G401.6 (cell line): Measurements from ENCODE around the gene TF.
"Not testable (repeated sequence)": the region's sequence is repeated elsewhere in the genome, so short reads cannot be mapped to it uniquely, and the experiment has no call there.

Source experiments
- FAIRE-seq: peaks from 2 replicates; lab custom pipeline; 2012; peaks lifted over from hg19 to GRCh38; lab: Jason Lieb, UNC

TF gene

DNA sequence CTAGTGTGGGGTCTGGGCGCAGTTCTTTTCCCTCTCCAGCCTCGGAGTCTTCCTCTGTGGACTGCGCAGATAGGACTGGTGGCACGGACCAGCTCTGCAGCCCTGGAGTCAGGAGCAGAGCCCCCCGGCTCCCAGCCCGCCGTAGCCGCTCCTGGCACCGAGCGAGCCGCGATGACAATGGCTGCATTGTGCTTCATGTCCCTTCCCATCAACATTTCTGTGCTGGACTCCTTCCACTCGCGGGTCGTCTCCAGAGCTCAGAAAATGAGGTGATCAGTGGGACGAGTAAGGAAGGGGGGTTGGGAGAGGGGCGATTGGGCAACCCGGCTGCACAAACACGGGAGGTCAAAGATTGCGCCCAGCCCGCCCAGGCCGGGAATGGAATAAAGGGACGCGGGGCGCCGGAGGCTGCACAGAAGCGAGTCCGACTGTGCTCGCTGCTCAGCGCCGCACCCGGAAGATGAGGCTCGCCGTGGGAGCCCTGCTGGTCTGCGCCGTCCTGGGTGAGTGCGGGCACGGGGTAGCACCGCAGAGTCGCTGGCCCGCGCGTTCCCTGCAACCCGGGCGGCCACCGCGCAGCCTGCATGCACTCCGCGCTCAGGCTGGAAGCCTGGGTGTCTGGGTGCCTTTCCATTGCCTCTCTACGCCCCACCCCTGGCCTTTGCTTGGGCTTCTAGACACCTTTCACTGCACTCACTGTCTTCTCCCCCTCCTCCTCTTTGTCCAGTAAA, at the start of gene TF:
Gene TF (plus strand): TSS at position 413 of the 731 bp plus-strand sequence. CDS start 48 bp downstream, at position 461.
- FAIRE-seq = no peak

DNA sequence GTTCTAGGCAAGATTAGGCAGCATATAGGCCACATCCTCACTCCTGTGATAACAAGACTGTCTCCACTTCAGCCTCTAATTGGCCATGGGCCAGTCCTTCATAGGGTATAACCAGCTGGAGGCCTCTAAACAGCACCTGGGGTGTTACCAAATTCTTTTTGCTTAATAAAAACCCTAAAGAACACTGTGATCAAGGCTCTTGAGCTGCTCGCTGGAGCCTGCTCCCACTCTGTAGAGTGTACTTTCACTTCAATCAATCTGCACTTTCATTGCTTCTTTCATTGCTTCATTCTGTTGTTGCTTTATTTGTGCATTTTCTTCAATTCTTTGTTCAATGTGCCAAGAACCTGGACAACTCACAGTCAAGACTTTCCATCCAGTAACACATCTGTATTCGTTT, 48.2 kb upstream of the TF start:
- FAIRE-seq = no peak

DNA sequence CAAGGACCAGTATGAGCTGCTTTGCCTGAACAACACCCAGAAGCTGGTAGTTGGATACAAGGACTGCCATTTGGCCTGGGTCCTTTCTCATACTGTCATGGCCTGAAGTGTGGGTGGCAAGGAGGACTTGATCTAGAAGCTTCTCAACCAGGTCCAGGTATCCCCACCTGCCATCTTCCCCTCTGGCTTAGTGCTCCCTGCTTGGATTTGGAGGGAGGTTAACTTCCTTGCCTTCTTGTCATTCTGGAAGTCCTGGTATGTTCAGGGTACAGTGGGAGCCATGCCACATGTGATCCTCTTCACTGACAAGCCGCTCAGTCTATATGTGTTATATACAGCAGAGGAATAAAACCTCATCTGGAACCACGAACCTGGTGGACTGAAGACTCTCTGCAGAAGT, 46.7 kb upstream of the TF start:
- FAIRE-seq = no peak

DNA sequence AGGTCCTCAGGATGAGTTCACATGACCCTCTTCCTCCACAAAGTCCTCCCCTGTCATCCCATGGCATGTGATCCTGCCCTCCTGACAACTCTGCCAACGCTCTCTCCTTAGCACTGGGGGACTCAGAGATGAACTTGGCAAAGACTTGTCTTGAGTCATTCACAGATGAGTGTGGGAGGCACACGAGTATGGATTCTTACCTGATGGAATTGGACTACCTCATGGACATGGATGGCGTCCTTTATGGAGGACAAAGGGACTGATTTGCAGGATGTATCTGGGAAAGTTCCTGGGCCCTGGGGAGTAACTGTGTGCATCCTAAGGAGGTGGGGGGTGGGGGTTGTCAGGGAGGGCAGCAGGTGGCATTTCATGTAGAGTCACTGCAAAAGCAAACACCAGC, 46.3 kb upstream of the TF start:
- FAIRE-seq = no peak

DNA sequence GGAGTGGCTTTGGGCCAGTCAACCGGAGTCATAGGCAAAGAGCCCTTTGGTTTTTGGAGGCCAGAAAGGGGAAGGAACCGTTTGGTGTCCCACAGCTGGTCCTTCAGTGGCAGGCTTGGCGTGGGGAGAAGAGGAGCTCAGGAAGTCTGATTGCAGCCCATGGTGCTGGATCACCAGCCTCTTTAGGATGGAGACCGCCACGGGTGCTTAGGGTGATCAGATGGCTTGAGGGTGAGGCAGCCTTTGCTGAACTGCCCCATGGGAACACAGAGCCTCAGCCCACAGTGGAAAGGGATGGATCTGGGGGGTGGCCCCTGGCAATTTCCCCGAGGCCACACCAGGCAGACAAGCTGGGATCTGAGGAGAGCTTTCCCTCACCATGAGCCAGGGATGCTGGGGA, 45.8 kb upstream of the TF start:
- no peak for FAIRE-seq

DNA sequence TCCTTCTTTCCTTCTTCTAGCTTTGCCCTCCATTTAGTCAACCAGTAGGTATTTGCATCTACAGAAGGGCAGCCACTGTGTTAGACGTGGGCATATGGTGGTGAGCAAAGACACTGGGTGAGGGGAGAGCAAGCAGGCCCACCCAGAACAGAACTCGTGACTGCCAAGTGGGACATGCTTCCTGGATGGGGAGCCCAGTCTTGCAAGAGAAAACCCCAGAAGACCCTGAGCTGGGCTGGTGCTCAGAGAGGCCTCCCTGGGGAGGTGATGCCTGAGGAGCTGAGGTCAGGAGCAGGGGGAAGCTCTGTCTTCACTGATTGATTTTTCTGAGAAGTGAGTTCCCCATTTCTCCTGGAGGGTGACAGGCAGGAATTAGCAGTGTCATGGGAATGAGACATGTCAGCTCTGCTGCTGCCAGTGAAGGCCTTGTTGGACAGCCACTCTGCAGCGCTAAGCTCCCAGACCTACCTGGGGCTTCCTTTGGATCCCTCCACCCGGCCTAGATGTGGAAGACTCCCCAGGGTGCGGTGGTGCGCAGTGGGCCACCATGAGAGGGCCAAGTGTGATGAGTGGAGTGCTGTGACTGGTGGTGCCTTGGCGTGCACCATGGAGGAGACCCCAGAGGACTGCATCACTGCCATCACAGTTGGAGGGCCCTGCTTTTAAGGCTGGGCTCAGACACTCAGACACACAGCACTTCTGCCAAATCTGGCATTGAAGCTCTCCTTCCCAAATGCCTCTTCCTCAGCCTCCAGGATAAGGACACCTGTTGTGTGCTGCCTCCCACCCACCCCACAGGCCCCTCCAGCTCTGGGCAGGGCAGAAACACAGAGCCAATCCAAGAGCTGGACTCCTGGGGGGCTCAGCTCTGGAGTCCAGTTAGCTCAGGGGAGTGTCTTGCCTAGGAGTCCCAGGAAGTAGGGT, 44.5 kb upstream of the TF start:
- no peak for FAIRE-seq

DNA sequence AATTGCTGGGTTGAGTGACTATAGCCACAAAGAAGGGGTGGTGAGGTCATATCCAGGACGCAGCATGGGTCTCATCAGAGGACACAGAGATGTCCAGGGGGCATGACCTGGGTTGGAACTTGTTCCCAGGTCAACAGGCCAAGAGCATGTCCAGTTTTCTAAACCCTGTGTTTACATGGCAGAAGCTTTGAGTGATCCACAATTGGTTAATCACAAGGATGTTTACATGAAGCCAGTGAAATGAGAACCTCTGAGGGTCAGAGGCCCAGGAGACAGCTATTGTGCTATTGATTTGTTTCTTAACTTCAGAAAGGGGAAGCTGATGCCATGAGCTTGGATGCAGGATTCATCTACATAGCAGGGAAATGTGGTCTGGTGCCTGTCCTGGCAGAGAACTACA, 42.3 kb upstream of the TF start:
- FAIRE-seq = no peak

DNA sequence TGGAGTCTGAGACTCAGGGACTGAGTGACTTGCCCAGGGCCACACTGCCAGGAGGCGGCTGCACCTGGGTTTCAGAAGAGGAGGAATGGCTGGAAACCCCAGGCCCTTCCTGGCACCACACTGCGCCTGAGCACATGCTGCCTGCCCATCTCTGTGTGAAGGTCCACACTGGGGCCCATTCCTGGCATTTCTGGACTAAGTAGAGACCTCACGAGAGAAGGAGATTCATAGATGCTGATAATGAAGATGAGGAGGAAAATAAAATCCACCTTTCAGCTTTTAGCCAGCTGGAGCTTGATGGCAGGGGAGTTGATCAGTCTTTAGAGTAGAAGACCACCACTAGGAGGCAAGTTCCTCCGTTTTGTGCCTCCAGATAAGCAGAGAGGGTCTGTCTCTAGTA, 40.2 kb upstream of the TF start:
- FAIRE-seq = no peak

DNA sequence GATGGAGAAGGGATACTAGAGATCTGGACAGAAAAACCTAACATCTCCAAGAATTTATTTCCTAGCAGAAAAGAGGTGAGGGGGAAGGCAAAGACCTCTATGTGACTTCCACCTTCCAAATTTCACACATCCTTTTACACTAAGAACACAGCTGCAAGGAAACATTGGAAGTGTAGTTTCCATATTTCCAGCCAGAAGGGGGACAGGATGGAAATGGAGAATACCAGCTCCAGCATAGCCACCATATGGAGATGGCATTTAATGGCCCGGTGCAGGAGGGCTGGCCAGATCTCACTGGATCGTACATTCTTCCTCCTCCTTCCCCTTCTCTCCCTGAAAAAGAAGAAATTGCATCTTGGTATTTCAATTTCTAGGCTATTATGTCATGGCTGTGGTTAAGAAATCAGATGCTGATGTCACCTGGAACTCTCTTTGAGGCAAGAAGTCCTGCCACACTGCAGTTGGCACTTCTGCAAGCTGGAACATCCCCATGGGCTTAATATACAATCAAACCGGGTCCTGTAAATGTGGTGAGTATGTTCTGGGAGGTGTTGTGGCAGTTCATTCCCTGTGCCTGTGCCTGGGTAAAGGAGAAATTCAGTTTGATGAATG, 36.9 kb upstream of the TF start:
- no peak for FAIRE-seq

DNA sequence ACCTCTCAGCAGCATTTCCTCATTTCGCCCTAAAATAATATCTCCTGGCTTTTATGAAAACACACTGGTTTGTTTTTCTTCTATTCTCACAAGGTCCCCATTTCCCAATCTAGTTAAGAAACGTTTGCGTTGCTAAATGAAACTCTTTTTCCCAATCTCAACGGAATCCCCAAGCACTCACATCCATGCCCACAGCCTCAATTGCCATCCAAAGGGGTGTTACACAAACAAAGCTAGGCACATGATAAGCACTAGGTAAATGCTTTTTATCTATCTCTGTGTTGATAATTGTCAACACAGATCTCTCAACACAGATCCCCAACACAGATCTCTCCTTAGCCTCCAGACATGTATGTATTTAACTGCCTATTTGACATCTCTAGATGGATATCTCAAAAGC, 35.2 kb upstream of the TF start:
- FAIRE-seq = no peak

DNA sequence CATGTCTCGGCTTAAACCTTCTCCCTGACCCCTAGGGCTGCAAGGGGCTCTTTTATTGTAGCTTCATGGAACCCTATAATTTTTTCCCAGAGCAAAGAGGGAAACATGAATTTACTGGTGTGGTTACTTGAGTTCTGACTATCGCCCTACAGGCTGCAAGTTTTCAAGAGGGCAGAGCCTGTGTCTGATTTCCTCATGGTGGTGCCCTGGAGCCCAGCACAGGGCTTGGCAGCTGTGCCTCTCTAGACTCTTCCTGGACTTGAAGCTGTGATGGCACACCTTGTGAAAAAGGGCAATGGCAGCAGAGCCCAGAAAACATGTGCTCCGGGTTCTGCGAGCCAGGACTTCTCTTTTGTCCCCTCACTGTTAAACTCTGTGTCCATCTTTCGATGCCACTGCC, 34.2 kb upstream of the TF start:
- no peak for FAIRE-seq

DNA sequence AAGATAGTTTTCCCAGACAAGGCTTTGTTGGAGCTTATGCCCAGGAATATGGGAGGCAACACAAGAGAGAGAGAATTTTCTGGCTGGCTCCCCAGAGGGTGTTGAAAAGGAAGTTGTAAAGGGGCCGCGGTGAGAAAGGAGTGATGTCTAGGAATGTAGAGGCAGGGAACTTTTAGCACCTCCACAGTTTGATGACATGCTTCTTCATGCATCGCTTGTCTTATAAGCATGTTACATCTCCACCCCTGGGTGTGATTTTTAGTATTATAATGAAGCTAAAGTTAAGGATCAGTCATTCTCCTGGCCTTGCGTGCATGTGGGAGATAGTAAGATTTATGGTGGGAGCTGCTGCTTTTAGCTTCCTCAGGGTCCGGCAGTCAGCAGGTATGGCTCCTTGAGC, 32.8 kb upstream of the TF start:
- FAIRE-seq = no peak

DNA sequence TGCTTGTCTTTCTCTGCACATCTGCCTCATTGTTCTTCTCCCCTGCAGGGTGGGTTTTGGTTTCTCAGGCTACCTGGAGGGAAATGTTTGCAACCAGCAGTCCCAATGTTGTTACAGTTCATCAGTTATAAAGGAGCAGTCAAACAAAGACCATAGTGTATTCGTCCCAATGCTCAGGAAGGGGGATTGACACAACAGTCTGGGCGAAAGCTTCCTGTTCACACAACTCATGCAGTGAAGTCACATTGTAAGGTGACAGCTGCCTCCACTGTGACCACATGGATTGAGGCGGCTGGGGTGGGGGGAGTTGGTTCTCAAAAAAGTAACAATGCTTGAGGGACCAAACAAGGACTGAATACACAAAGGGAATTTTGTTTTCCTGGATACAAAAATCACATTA, 28.8 kb upstream of the TF start:
- no peak for FAIRE-seq

DNA sequence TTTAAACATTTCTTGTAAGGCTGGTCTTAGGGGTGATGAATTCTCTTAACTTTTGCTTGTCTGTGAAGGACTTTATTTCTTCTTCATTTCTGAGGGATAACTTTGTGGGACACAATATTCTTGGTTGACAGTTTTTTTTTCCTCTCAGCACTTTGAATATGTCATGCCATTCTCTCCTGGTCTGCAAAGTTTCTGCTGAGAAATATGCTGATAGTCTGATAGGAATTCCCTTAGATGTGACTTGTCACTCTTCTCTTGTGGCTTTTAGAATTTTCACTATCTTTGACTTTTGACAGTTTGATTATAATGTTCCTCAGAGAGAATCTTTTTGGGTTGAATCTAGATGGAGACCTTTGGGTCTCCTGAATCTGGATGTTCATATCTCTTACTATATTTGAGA, 23.3 kb upstream of the TF start:
- FAIRE-seq = no peak

DNA sequence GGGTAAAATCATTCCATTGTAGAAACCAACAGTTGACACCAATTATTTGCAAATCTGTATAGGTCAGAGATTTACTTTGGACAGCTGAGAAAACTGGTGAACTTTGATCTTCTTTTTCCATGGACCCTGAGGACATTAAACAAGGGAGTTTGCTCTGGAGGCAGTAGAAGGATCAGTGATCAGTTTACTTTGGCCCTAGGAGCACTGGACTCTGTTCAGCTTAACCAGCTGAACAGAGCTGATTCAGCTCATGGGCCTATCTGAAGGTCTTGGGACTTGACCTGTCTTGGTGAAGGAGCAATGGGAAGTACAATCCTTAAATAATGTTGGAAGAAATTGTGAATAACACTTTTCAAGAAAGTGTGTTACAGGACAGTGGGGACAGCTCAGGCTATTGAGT, 15.2 kb upstream of the TF start:
- no peak for FAIRE-seq

DNA sequence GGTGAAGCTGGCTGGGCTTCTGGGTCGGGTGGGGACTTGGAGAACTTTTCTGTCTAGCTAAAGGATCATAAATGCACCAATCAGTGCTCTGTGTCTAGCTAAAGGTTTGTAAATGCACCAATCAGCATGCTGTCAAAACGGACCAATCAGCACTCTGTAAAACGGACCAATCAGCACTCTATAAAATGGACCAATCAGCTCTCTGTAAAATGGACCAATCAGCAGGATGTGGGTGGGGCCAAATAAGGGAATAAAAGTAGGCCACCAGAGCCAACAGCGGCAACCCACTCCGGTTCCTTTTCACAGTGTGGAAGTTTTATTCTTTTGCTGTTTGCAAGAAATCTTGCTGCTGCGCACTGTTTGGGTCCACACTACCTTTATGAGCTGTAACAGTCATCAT, 14.0 kb upstream of the TF start:
- FAIRE-seq = not testable (repeated sequence)

DNA sequence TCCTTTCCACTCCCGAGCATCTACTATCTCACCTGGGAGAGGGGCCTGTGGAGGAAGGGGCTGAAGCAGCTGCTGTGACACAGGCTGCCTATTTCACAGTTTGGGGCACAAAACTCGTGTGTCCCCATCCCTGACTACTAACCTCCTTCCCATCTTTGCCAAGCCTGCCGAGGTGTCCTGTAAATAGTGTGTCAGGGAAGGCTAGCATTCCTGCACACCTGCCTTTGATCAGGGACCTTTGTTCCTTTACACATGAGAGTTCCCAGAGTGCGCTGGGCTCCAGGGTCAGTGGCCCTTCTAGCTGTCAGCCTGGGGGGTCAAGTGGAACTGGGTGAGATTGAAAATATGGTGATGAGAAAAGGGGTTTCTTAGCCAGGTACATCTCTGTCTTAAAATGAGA, 13.0 kb upstream of the TF start:
- no peak for FAIRE-seq

DNA sequence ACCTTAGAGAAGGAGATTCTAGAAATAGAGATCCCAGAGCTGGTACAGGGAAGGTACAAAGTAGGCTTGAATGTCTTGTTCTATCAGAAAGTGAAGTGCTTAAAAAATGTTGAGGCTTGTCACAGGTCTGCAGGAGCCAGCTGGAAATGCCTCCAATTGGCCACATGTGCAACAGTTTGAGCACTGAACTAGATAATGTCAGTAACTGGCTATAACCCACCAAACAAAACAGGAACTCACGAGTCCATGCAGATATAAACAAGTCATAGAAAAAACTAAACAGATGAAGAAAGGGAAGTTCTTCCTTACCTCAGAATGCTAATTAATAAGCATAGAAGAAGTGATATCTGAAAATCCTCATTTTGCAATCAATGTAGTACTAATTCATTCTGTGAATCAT, 11.9 kb upstream of the TF start:
- no peak for FAIRE-seq

DNA sequence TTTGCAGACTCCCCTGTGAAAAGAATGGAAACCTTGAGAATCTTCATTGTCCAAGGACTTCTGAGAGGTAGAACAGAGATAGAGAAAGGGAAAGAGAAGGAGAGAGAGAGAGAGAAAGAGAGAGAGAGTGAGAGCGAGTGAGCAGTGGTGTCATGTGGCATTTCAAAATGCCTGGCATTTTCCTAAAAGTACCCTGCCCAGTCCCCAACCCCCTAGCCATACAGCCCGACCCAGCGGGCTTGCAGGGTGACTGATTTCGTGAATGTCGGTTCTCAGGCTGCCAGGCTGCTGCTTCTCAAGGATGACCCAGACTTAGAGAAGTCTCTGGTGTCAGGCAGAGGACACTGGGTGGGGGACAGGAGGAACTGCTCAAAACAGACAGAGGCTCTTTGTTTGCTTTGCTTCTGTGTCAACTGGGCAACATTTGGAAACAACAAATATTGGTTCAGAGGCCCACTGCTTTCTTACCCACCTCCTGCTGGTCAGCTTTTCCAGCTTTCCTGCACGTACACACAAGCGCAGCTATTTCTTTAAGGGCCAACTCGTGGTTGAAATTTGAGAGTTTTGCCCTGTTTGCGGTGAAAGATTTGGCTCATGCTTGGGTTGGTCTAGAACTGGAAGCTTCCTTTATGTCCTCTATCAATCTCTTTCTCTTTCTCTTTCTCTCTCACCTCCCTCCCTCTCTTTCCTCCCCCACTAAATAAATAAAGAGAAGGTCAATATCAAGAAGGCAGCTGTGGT, 3.7 kb upstream of the TF start:
- no peak for FAIRE-seq

DNA sequence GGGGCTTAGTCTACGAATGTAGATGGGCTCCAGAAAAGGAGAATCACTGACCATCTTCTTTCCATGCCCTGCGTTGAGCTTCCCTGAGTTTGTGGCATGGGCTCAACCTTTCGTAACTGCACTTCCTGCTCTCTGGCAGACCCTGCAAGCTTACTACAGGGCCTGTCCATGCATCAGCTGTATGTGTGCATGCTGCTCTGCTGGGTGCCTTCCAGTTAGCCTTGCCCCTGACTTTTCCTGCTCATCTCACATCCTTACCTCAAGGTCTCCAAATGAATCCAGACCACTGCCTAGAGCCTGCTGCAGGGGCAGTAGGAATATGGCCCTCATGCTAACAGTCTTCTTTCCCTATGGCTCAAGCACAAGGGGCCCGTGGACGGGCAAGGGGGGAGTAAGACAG, 2.0 kb upstream of the TF start:
- no peak for FAIRE-seq

DNA sequence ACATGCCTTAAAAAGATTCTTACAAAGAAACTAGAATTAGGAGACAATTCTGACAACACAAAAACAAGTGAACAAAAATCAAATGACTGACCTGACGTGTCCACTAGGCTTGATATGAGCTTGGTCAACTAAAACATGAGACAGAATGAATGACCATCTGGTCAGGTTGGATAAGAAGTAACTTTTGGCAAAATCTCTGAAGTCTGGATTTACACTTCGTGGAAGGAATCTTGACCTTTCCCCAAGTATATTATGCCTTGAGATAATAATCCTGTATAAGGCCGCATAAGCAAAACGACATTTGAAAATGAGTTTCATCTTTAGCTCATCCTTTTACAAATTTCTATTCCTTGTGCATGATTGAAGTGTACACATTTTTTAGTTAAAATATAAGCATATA, 1.1 kb upstream of the TF start:
- FAIRE-seq = no peak

DNA sequence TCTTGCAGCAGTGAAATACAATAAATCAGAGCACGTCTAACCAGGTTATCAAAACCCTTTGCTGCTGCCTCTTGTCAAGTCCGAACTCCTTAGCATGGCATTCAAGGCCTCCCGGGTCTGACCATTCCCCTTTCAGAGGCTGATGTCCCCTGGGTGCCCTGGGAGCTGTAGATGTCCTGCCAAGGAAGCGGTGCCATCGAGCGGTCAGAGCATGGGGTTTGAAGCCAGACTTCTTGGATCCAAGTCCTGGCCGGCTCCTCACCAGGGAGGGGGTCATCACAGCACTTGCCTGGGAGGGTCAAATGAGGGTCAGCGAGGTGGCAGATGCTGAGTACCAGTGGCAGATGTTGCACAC, 496 bp downstream of the TF start:
- no peak for FAIRE-seq

DNA sequence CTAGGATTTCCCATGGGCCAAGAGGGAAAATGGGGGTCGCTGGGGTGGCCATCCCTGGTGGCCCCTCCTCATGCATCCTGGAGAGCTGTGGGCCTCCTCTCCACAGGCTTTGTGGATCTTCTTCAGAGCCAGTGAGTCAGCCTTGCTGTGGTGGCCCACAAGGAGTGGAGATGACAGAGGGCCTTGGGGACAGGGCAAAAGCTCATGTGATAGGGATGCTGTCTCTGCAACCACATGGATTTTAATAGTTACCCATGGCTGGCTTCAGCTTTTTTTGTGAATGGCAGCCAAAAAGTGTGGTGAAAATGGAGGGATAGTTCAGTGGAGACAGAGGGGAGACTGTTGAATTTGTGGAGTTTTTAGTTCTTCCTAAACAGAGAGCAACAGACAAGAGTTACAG, 1.2 kb downstream of the TF start:
- FAIRE-seq = no peak
